ENCODE results near the gene PCSK1N.

- TF ChIP-seq CTCF (IDR thresholded peaks at IDR 0.05; ENCODE audit: insufficient read depth, low read length, poor library complexity, severe bottlenecking) (no peak), EZH2phosphoT487 (conservative IDR thresholded peaks at IDR 0.05; ENCODE audit: low read length) (no peak)
These were observed 44.9 kb downstream of the PCSK1N start for GRCh38 chrX:48790477-48790876.

Data from SU-DHL-6 (cell line).